ENCODE data around the gene CEP78.

GRCh38 chr9:78288214-78288892 is 52.5 kb downstream of the CEP78 start:
- TF ChIP-seq CTCF (IDR thresholded peaks at IDR 0.05) (no peak), EP300 (IDR thresholded peaks at IDR 0.05) (no peak), POLR2AphosphoS5 (IDR thresholded peaks at IDR 0.05) (no peak)
